Activated CD4-positive, alpha-beta memory T cell treated with anti-CD3 and anti-CD28 coated beads, Interleukin-2, amount 10 ng/mL, durations not matched to agents 7 days and 5 days (primary cell): ENCODE data around the gene CHRNA1. TPM values are rescaled to one million over a fixed set of nuclear protein-coding genes. Genes with fewer than 3 reads are reported as not detected.

Source experiments
- CTCF ChIA-PET: fragments of 350-600 bp; sonication (Branson Sonifier 250); formaldehyde crosslinking; loops from one replicate; lab custom pipeline; 2021; ENCODE audit warnings: antibody characterized with exemption, inconsistent platforms; lab: Charles Lee
- POLR2A ChIA-PET: fragments of 350-600 bp; sonication (Branson Sonifier 250); formaldehyde crosslinking; loops from one replicate; lab custom pipeline; 2021; ENCODE audit warnings: antibody characterized with exemption; lab: Charles Lee
- DNase-seq: peaks from one replicate; pipeline ENCODE4 v3.0.0-alpha.2; 2020
- H3K27ac Mint-ChIP-seq: one replicate; pipeline ENCODE4 v1.8.0; 2021; ENCODE audit warnings: mild to moderate bottlenecking, mixed read lengths
- H3K27me3 Mint-ChIP-seq: one replicate; pipeline ENCODE4 v1.8.0; 2021; ENCODE audit warnings: mixed read lengths
- H3K36me3 Mint-ChIP-seq: one replicate; pipeline ENCODE4 v1.8.0; 2021; ENCODE audit warnings: low read depth, mixed read lengths
- H3K4me1 Mint-ChIP-seq: one replicate; pipeline ENCODE4 v1.8.0; 2021; ENCODE audit warnings: mixed read lengths
- H3K4me3 Mint-ChIP-seq: one replicate; pipeline ENCODE4 v1.8.0; 2021; ENCODE audit warnings: mild to moderate bottlenecking, mixed read lengths
- H3K9me3 Mint-ChIP-seq: one replicate; pipeline ENCODE4 v1.8.0; 2021; ENCODE audit warnings: mixed read lengths
- total RNA-seq, 2 experiments: library from RNA; stranded (reverse); gene quantifications; one replicate each; pipeline ENCODE4 v1.2.3, GENCODE V29; 2021

Gene CHRNA1
- total RNA-seq, 2 experiments from 2014 or later: not detected

DNA sequence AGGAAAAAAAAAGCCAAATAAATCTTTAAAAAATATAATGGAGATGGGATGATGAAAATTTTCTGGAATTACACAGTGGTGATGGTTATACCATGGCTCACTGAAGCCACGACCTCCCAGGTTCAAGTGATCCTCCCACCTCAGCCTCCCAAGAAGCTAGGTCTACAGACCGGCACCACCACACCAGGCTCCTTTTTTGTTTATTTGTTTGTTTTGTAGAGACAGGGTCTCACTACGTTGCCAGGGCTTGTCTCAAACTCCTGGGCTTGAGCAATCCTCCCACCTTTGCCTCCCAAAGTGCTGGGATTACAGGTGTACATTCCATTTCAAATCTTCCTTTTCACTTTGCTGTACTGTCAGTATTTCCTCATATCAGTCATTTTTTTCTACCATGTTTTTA lies 61.7 kb downstream of the CHRNA1 start:
- Mint-ChIP-seq H3K27me3 (peaks cover 20% of the 10 kb centered on the region), H3K27ac (no peak overlapping the region), H3K36me3 (no peaks in the 10 kb centered on the region), H3K4me1 (no peaks in the 10 kb centered on the region), H3K9me3 (no peaks in the 10 kb centered on the region), H3K4me3 (no peak overlapping the region)
- ChIA-PET POLR2A (no interaction called here), CTCF (interaction anchor here (0.6 to 9.4 kb wide), 3 partner anchors 10 to 361 kb away, joined by 3 to 78 read pairs (median 3); no protein-coding TSS in a partner anchor)
- DNase-seq: no peak

DNA sequence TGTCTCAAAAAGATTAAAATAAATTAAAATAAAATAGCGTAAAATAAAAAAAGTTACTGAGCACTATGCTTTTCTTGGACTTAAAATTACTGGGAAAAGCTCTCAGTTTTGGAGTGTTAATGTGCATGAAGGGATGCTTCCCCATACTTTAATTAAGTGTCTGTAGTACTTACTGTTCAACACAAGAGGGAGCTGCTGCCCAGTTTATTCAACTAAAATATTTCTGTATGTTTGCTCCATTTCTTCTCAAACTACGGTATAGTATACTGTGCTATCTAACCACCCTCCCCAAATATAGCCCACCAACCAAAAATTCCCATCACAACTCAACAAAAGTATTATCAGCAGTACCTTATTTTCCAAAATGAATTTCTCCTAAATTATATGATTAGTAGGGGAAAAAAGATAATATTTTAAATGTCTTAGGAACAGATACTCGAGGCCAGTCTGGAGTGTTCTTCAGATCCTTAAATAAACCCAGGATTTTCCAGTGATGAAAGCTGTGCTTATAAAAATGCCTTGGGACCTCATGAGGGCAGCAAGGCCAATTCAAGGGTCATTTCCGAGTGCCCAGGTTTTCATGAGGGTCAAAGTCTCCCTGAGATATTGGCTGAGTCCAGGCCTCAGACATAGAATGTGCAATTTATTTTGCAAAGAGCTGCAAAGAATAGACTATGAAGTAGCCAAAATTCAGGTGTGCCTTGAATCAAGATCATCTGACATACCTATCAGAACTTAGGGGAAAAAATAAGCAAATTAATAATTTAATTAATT lies 64.1 kb downstream of the CHRNA1 start:
- Mint-ChIP-seq H3K9me3 (no peaks in the 10 kb centered on the region), H3K4me3 (no peak overlapping the region), H3K36me3 (no peaks in the 10 kb centered on the region), H3K4me1 (peaks cover 3% of the 10 kb centered on the region), H3K27ac (no peak overlapping the region), H3K27me3 (peaks cover 30% of the 10 kb centered on the region)
- ChIA-PET POLR2A (no interaction called here), CTCF (interaction anchor here (0.7 to 9.4 kb wide), 38 partner anchors 9 to 629 kb away, joined by 3 to 78 read pairs (median 4); partner anchors contain the start of gene CHN1)
- peak; percentile 29 for DNase-seq

Other genes starting within 250 kb of the CHRNA1 start
- gene WIPF1, start 166.7 kb downstream of the CHRNA1 start, total RNA-seq: 100 to 1,000 TPM; 574 to 590 TPM
- 1 to 10 TPM in 1 of 2 experiments, under 1 TPM in 1; 0.68 to 1.5 TPM for gene CHN1, start 240.9 kb upstream of the CHRNA1 start, total RNA-seq